HFF-Myc (cell line): Measurements from ENCODE around the gene SIRT3.

ENCODE experiments used
- DNase-seq: peaks from one replicate; pipeline ENCODE4 v3.0.0-alpha.2; 2011; ENCODE audit warnings: low read depth; ENCODE audit errors: extremely low read depth
- H3K4me3 ChIP-seq: replicated peaks from 2 replicates; pipeline ENCODE4 v1.5.1; 2011; ENCODE audit warnings: low read depth, mild to moderate bottlenecking, control low read depth, low read length
- CTCF ChIP-seq: IDR thresholded peaks from 2 replicates; pipeline ENCODE4 v1.5.1; 2012; ENCODE audit warnings: mild to moderate bottlenecking, low read depth, low read length, control low read depth; ENCODE audit errors: missing control alignments

SIRT3 gene

DNA sequence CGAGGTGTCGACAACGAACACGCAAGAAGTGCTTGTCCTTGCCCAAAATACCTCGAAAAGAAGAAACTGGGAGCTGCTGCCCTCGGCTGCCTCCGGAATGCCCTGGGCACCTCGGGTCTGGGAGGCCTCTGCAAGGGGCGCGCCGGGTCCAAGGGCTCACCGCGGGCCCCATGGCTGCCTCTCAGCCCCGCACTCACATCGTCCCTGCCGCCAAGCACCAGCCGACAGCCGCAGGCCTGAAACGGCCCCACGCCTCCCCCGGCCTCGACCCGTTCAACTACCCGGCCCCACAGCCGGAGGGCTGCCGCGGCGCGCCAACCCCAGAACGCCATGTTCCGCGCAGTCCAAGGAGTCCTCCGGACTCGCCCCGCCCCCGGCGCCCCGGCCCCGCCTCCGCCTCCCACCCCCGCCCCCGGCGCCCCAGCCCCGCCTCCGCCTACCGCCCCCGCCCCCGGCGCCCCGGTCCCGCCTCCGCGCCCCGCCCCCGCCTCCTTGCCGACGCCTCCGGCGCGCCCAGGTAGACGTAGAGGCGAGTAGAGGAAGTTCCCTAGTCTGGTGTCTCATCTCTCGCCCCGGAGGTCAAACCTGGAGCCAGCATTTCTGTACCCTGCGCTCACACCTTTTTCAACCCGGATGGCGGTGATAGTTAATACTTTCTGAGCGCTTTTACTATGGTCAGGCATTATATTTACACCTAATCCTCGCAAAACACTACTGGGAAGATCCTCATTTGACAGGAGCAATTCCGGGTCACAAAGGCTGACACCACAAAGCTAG is at the start of gene SIRT3:
TSS of gene SIRT3 (minus strand) at position 346 of the 777 bp plus-strand sequence. CDS start at position 332, 14 bp downstream.
- DNase-seq, result peak; percentile 48
- no peak for TF ChIP-seq CTCF
- H3K4me3 ChIP-seq, result peak within 1 kb of the TSS; percentile 97

GRCh38 chr11:285894-286220 is 49.7 kb upstream of the SIRT3 start:
- DNase-seq, result no peak
- TF ChIP-seq CTCF, result no peak
- H3K4me3 ChIP-seq, result no peak overlapping the region

GRCh38 chr11:285021-285893 is 49.1 kb upstream of the SIRT3 start:
- no peak for TF ChIP-seq CTCF

DNA sequence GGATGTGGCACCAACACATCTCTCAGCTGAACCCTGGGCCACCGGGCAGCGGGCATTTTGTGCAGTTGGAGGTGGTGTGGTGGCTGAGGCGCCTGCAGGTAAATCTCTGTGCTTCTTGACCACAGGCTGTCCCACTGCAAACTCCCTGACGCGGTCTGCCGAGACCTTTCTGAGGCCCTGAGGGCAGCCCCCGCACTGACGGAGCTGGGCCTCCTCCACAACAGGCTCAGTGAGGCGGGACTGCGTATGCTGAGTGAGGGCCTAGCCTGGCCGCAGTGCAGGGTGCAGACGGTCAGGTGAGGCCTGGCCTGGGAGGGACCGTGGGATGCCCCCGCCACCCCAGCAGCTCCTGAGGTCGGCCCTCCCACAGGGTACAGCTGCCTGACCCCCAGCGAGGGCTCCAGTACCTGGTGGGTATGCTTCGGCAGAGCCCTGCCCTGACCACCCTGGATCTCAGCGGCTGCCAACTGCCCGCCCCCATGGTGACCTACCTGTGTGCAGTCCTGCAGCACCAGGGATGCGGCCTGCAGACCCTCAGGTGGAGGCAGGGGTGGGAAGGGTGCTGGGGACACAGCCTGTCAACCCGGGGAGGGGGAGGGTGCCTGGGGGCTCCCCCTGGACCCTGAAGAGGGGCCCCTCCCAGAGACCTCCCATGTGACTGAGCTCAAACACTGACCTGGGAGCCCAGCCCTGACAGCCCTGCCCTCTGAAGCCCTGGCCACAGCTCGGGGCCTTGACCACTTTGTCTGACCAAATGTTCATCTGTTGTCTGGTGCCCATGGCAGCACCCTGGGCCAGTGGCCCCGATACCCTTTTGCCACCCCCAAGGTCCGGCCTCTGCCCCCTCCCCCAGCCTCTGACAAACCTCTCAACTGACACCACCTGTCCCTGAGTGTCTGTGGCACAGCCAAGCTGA is 48.2 kb upstream of the SIRT3 start:
- TF ChIP-seq CTCF, result no peak
- DNase-seq, result no peak
- no peak overlapping the region for H3K4me3 ChIP-seq

More at GRCh38 chr11:285021-285893, 49.1 kb upstream of the SIRT3 start:
- no peak for DNase-seq
- no peak overlapping the region for H3K4me3 ChIP-seq

- no peak for DNase-seq
- no peak overlapping the region for H3K4me3 ChIP-seq
- no peak for TF ChIP-seq CTCF
These were observed 47.4 kb upstream of the SIRT3 start for GRCh38 chr11:283405-284104.
